ENCODE results near the gene HDAC4. TPM values are rescaled to one million over a fixed set of nuclear protein-coding genes. Genes with fewer than 3 reads are reported as not detected.

Gene HDAC4
- total RNA-seq, 2 donors from 2014 or later: 8.1 to 20.1 TPM

- Histone ChIP-seq H3K36me3 (no peaks in the 10 kb centered on the region), H3K4me1 (peaks cover 0 to 17% of the 10 kb centered on the region in 2 donors), H3K4me3 (no peak overlapping the region), H3K27me3 (no peaks in the 10 kb centered on the region), H3K9me3 (no peaks in the 10 kb centered on the region), H3K27ac (no peak overlapping the region)
- peak; percentile 55 for DNase-seq (ENCODE audit: low spot score)
- TF ChIP-seq CTCF (IDR thresholded peaks at IDR 0.05): no peak
Measured at GRCh38 chr2:239360421-239361310, 40.2 kb downstream of the HDAC4 start.

GRCh38 chr2:239360008-239360407, 40.8 kb downstream of the HDAC4 start:
- peak; percentile 34 for DNase-seq (ENCODE audit: low spot score)

GRCh38 chr2:239359196-239359912, 41.5 kb downstream of the HDAC4 start:
- Histone ChIP-seq H3K4me1 (peaks cover 0 to 20% of the 10 kb centered on the region in 2 donors), H3K9me3 (peaks cover 0 to 6% of the 10 kb centered on the region in 2 donors), H3K27ac (no peak overlapping the region), H3K4me3 (no peak overlapping the region), H3K36me3 (no peaks in the 10 kb centered on the region), H3K27me3 (no peaks in the 10 kb centered on the region)
- peak; percentile 54 for DNase-seq (ENCODE audit: low spot score)
- TF ChIP-seq CTCF (IDR thresholded peaks at IDR 0.05): no peak

More at GRCh38 chr2:239360008-239360407, 40.8 kb downstream of the HDAC4 start:
- peaks cover 0 to under 1% of the 10 kb centered on the region in 2 donors for H3K9me3 ChIP-seq
- H3K4me3 ChIP-seq: no peak overlapping the region
- no peak overlapping the region for H3K27ac ChIP-seq
- H3K36me3 ChIP-seq: no peaks in the 10 kb centered on the region
- no peaks in the 10 kb centered on the region for H3K27me3 ChIP-seq
- TF ChIP-seq CTCF (IDR thresholded peaks at IDR 0.05): no peak
- H3K4me1 ChIP-seq: peaks cover 0 to 20% of the 10 kb centered on the region in 2 donors

- peak; percentile 58 for DNase-seq (ENCODE audit: low spot score)
- TF ChIP-seq CTCF (IDR thresholded peaks at IDR 0.05): no peak
- Histone ChIP-seq H3K27ac (peak overlapping the region; percentile 56 to 62), H3K4me3 (no peak overlapping the region), H3K9me3 (peaks cover 0 to 6% of the 10 kb centered on the region in 2 donors), H3K4me1 (peaks cover 0 to 20% of the 10 kb centered on the region in 2 donors), H3K27me3 (no peaks in the 10 kb centered on the region), H3K36me3 (no peaks in the 10 kb centered on the region)
Measured at GRCh38 chr2:239358062-239358754, 42.6 kb downstream of the HDAC4 start.

GRCh38 chr2:239355724-239356123, 45.1 kb downstream of the HDAC4 start:
- Histone ChIP-seq H3K27ac (peak overlapping the region in 1 of 2 donors; percentile 29), H3K9me3 (peaks cover 0 to 6% of the 10 kb centered on the region in 2 donors), H3K27me3 (no peaks in the 10 kb centered on the region), H3K4me1 (peaks cover 0 to 20% of the 10 kb centered on the region in 2 donors), H3K36me3 (peaks cover 11% of the 10 kb centered on the region), H3K4me3 (no peak overlapping the region)
- TF ChIP-seq CTCF (IDR thresholded peaks at IDR 0.05): no peak
- DNase-seq (ENCODE audit: low spot score): peak; percentile 57

All from right atrium auricular region (tissue), 2 donors.